RWPE1 (cell line): ENCODE measurements around the gene OSBPL8.

Source experiments
- CTCF ChIA-PET: fragments of 350-600 bp; sonication (Branson Sonifier 250); formaldehyde crosslinking; extraction: SDS; loops from one replicate; lab custom pipeline; 2021; lab: Yijun Ruan, JAX
- POLR2A ChIA-PET: fragments of 400-600 bp; formaldehyde crosslinking; extraction: SDS; loops from one replicate; lab custom pipeline; 2020; ENCODE audit warnings: antibody characterized with exemption; ENCODE audit not compliant: low non-redundant PET; lab: Yijun Ruan, JAX
- DNase-seq: peaks from one replicate; pipeline ENCODE4 v3.0.0; 2012; ENCODE audit warnings: low spot score
- H3K27ac ChIP-seq: fragments of 450-650 bp; 2 replicates; pipeline ENCODE4 v1.5.1; 2017
- CTCF ChIP-seq: fragments of 450-650 bp; conservative IDR thresholded peaks from 2 replicates; pipeline ENCODE4 v1.5.1; 2017; ENCODE audit warnings: low read depth, mild to moderate bottlenecking

The OSBPL8 gene

GRCh38 chr12:76588881-76589565 lies 29.5 kb upstream of the OSBPL8 start:
- ChIA-PET POLR2A (interaction anchor here (0.7 kb wide), 1 partner anchor 29 kb away, joined by 6 read pairs; no protein-coding TSS in a partner anchor), CTCF (interaction anchor here (0.6 to 4.3 kb wide), 3 partner anchors 9 to 534 kb away, joined by 3 to 16 read pairs (median 5); no protein-coding TSS in a partner anchor)
- no peak for TF ChIP-seq CTCF
- peak; percentile 23 for DNase-seq
- H3K27ac ChIP-seq, result no peak overlapping the region

GRCh38 chr12:76587428-76588178 lies 28.0 kb upstream of the OSBPL8 start:
- TF ChIP-seq CTCF, result no peak
- no peak for DNase-seq
- POLR2A ChIA-PET, result no interaction called here
- CTCF ChIA-PET, result interaction anchor here (0.5 to 4.3 kb wide), 4 partner anchors 11 to 1076 kb away, joined by 3 to 16 read pairs (median 4); partner anchors contain the start of gene KRR1
- H3K27ac ChIP-seq, result peak overlapping the region; percentile 54

GRCh38 chr12:76586764-76587395 lies 27.3 kb upstream of the OSBPL8 start:
- ChIA-PET CTCF (interaction anchor here (0.5 to 4.3 kb wide), 5 partner anchors 12 to 1075 kb away, joined by 3 to 16 read pairs (median 4); partner anchors contain the start of gene KRR1), POLR2A (interaction anchor here (0.6 kb wide), 1 partner anchor 557 kb away, joined by 3 read pairs; no protein-coding TSS in a partner anchor)
- TF ChIP-seq CTCF, result peak; percentile 64
- peak; percentile 8 for DNase-seq
- no peak overlapping the region for H3K27ac ChIP-seq

GRCh38 chr12:76583301-76583700 lies 23.7 kb upstream of the OSBPL8 start:
- ChIA-PET POLR2A (no interaction called here), CTCF (no interaction called here)
- no peak for DNase-seq
- no peak for TF ChIP-seq CTCF
- H3K27ac ChIP-seq, result no peak overlapping the region

- ChIA-PET POLR2A (no interaction called here), CTCF (no interaction called here)
- DNase-seq, result no peak
- TF ChIP-seq CTCF, result no peak
- H3K27ac ChIP-seq, result no peak overlapping the region
Observed at GRCh38 chr12:76573840-76574373, 14.3 kb upstream of the OSBPL8 start.

GRCh38 chr12:76571256-76571655 lies 11.7 kb upstream of the OSBPL8 start:
- CTCF ChIA-PET, result no interaction called here
- TF ChIP-seq CTCF, result no peak
- POLR2A ChIA-PET, result no interaction called here
- H3K27ac ChIP-seq, result no peak overlapping the region
- no peak for DNase-seq
